Islet precursor cell (in vitro differentiated cells): ENCODE results near the gene MGST2.

Source experiments
- DNase-seq: peaks from one replicate; pipeline ENCODE4 v3.0.0-alpha.2; 2018

Gene MGST2

GRCh38 chr4:139744232-139744631, 78.6 kb downstream of the MGST2 start:
- no peak for DNase-seq

- DNase-seq = no peak
These were observed 79.6 kb downstream of the MGST2 start for GRCh38 chr4:139745111-139745639.

DNA sequence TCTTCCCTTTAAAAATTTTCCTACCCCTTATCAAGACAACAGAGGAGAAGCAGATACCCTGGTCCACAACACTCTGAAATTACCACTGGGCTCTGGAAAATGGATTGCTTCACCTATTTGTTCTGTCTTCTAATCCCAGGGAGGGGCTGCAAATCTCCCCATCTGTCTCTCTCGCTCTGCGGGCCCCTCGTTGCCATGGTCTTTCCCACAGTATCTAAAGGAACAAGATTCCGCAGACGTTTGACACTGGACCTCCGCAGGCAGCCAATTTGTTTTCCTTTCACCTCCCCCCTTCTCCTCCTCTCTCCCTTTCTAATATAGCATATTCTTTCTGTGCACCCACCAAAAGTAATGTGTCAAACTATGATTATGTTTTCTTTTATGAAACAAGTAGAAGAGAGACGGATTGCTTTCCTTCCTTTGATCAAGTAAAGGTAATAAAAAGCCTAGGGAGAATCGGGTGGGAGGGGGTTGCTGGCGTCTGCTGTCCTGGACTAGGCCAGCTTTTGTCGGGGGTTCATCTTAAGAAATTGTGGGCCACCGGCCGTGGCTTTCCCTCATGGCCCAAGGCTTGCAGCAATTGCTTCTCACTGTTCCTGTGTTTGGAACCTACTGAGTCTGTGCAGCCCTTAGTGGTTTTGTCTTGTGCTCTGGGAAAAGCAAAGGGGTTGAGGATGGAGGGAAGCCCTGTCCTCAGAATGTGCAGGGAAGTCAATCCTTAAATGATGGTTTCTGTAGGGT, 81.0 kb downstream of the MGST2 start:
- no peak for DNase-seq

- no peak for DNase-seq
These were observed 83.7 kb downstream of the MGST2 start for GRCh38 chr4:139749338-139749737.

DNA sequence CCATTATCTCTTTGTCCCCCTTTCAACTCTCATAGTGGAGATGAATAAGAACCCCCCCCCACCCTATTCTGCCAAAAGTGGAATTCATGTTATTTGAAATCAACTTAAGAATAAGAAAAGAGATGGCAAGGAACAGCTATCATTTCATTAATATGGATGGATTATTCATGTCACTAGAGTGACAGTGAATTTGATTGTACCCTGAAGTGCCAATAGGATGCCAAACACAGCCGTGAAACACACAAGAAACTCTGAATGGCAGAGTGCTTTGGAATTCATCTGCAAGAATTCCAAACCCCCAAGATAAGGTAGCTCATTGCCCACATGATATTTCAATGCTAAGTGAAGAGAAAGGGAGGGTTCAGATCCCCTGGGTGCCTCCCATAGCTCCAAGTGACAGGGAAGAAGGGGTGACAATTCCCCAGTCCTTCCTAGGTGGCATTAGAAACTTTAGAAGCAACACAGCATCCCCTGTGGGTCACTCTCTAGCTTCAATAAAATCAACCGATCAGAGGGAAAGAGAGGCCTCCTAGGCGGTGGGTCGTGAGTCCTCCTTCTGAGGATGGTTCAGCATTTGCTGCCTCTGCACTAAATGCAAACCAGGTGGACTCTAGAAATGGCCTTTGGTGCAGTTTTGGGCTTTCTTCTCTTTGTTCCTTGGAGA, 84.3 kb downstream of the MGST2 start:
- DNase-seq = no peak

- no peak for DNase-seq
These were observed 88.1 kb downstream of the MGST2 start for GRCh38 chr4:139753686-139754085.
